ENCODE results near the gene GMPR.

GRCh38 chr6:16319813-16320532 is 81.6 kb downstream of the GMPR start:
- no peak for TF ChIP-seq CTCF (IDR thresholded peaks at IDR 0.05 in 8 of 11, conservative IDR thresholded peaks at IDR 0.05 in 3 of 11)
- no peak for TF ChIP-seq POLR2A (IDR thresholded peaks at IDR 0.05)
